Effector memory CD4-positive, alpha-beta T cell (primary cell): ENCODE data around the gene RHPN2.

Experiments used
- DNase-seq, 3 donors: peaks; one replicate each; pipeline ENCODE4 v3.0.0-alpha.2; 2020
- H3K27ac ChIP-seq: 2 replicates; pipeline ENCODE4 v1.7.0; 2013; ENCODE audit warnings: mild to moderate bottlenecking, low read length, moderate library complexity; ENCODE audit not compliant: insufficient read depth, poor library complexity, severe bottlenecking
- H3K27me3 ChIP-seq: replicated peaks from 2 replicates; pipeline ENCODE4 v1.7.0; 2013; ENCODE audit warnings: mild to moderate bottlenecking, low read length; ENCODE audit not compliant: insufficient read depth, control insufficient read depth, poor library complexity, severe bottlenecking
- H3K36me3 ChIP-seq: 2 replicates; pipeline ENCODE4 v1.7.0; 2013; ENCODE audit warnings: mild to moderate bottlenecking, low read length, moderate library complexity; ENCODE audit not compliant: control insufficient read depth, insufficient read depth
- H3K4me1 ChIP-seq: 2 replicates; pipeline ENCODE4 v1.7.0; 2013; ENCODE audit warnings: low read length, mild to moderate bottlenecking; ENCODE audit not compliant: control insufficient read depth, insufficient read depth, poor library complexity, severe bottlenecking
- H3K4me3 ChIP-seq: 2 replicates; pipeline ENCODE4 v1.7.0; 2013; ENCODE audit warnings: low read length, low read depth, mild to moderate bottlenecking; ENCODE audit not compliant: insufficient read depth, poor library complexity, severe bottlenecking
- H3K9me3 ChIP-seq: 2 replicates; pipeline ENCODE4 v1.7.0; 2013; ENCODE audit warnings: mild to moderate bottlenecking, low read length, moderate library complexity; ENCODE audit not compliant: control insufficient read depth

The RHPN2 gene

GRCh38 chr19:33067121-33067520, 2.4 kb upstream of the RHPN2 start:
- Histone ChIP-seq H3K27me3 (peaks cover 12% of the 10 kb centered on the region), H3K36me3 (no peaks in the 10 kb centered on the region), H3K27ac (no peak overlapping the region), H3K4me3 (no peak overlapping the region), H3K9me3 (no peaks in the 10 kb centered on the region), H3K4me1 (peaks cover 13% of the 10 kb centered on the region)
- DNase-seq = no peak

GRCh38 chr19:33066543-33066942, 1.9 kb upstream of the RHPN2 start:
- no peaks in the 10 kb centered on the region for H3K36me3 ChIP-seq
- H3K9me3 ChIP-seq = no peaks in the 10 kb centered on the region
- H3K27me3 ChIP-seq = peaks cover 12% of the 10 kb centered on the region
- no peak overlapping the region for H3K27ac ChIP-seq
- H3K4me1 ChIP-seq = peaks cover 13% of the 10 kb centered on the region
- no peak overlapping the region for H3K4me3 ChIP-seq
- no peak for DNase-seq

- Histone ChIP-seq H3K27me3 (peaks cover 12% of the 10 kb centered on the region), H3K4me3 (no peak overlapping the region), H3K4me1 (peaks cover 13% of the 10 kb centered on the region), H3K27ac (no peak overlapping the region), H3K9me3 (no peaks in the 10 kb centered on the region), H3K36me3 (no peaks in the 10 kb centered on the region)
- no peak for DNase-seq
These were observed 263 bp downstream of the RHPN2 start for GRCh38 chr19:33064458-33064791.

- no peak overlapping the region for H3K27ac ChIP-seq
- H3K9me3 ChIP-seq = no peaks in the 10 kb centered on the region
- DNase-seq = no peak
- no peaks in the 10 kb centered on the region for H3K36me3 ChIP-seq
- H3K4me1 ChIP-seq = peaks cover 13% of the 10 kb centered on the region
- H3K4me3 ChIP-seq = no peak overlapping the region
- H3K27me3 ChIP-seq = peaks cover 12% of the 10 kb centered on the region
These were observed 783 bp downstream of the RHPN2 start for GRCh38 chr19:33063753-33064457.

GRCh38 chr19:33063356-33063752, 1.3 kb downstream of the RHPN2 start:
- Histone ChIP-seq H3K9me3 (no peaks in the 10 kb centered on the region), H3K36me3 (no peaks in the 10 kb centered on the region), H3K27me3 (peaks cover 12% of the 10 kb centered on the region), H3K4me1 (peaks cover 13% of the 10 kb centered on the region), H3K4me3 (no peak overlapping the region), H3K27ac (no peak overlapping the region)
- DNase-seq = no peak

GRCh38 chr19:33062902-33063301, 1.8 kb downstream of the RHPN2 start:
- no peak overlapping the region for H3K27ac ChIP-seq
- no peak for DNase-seq
- no peak overlapping the region for H3K4me3 ChIP-seq
- H3K9me3 ChIP-seq = no peaks in the 10 kb centered on the region
- H3K27me3 ChIP-seq = peaks cover 12% of the 10 kb centered on the region
- H3K4me1 ChIP-seq = peaks cover 13% of the 10 kb centered on the region
- H3K36me3 ChIP-seq = no peaks in the 10 kb centered on the region

GRCh38 chr19:33060586-33060985, 4.1 kb downstream of the RHPN2 start:
- H3K9me3 ChIP-seq = no peaks in the 10 kb centered on the region
- H3K27me3 ChIP-seq = peaks cover 12% of the 10 kb centered on the region
- H3K4me1 ChIP-seq = peaks cover 13% of the 10 kb centered on the region
- no peaks in the 10 kb centered on the region for H3K36me3 ChIP-seq
- no peak overlapping the region for H3K27ac ChIP-seq
- H3K4me3 ChIP-seq = no peak overlapping the region
- no peak for DNase-seq

- Histone ChIP-seq H3K4me3 (no peak overlapping the region), H3K27ac (no peak overlapping the region)
These were observed 9.0 kb downstream of the RHPN2 start for GRCh38 chr19:33055718-33056117.

GRCh38 chr19:33054623-33055022, 10.1 kb downstream of the RHPN2 start:
- no peak overlapping the region for H3K27ac ChIP-seq
- H3K27me3 ChIP-seq = no peaks in the 10 kb centered on the region

More at GRCh38 chr19:33055718-33056117, 9.0 kb downstream of the RHPN2 start:
- no peaks in the 10 kb centered on the region for H3K36me3 ChIP-seq
- no peak for DNase-seq
- H3K27me3 ChIP-seq = no peaks in the 10 kb centered on the region
- H3K4me1 ChIP-seq = no peaks in the 10 kb centered on the region
- H3K9me3 ChIP-seq = no peaks in the 10 kb centered on the region

GRCh38 chr19:33052352-33052972, 12.2 kb downstream of the RHPN2 start:
- Histone ChIP-seq H3K9me3 (no peaks in the 10 kb centered on the region), H3K4me1 (no peaks in the 10 kb centered on the region), H3K27me3 (no peaks in the 10 kb centered on the region), H3K27ac (no peak overlapping the region), H3K36me3 (no peaks in the 10 kb centered on the region), H3K4me3 (no peak overlapping the region)
- DNase-seq = no peak

More at GRCh38 chr19:33054623-33055022, 10.1 kb downstream of the RHPN2 start:
- Histone ChIP-seq H3K4me1 (no peaks in the 10 kb centered on the region), H3K4me3 (no peak overlapping the region), H3K36me3 (no peaks in the 10 kb centered on the region), H3K9me3 (no peaks in the 10 kb centered on the region)
- no peak for DNase-seq
